HEK293T (cell line): ENCODE measurements around the gene CACHD1.

Source experiments
- BHLHE40 ChIP-seq: fragments of 450-650 bp; IDR thresholded peaks from 2 replicates; pipeline ENCODE4 v1.6.1; 2016; ENCODE audit warnings: mild to moderate bottlenecking, moderate library complexity, borderline replicate concordance
- ELF4 ChIP-seq: fragments of 450-650 bp; IDR thresholded peaks from 2 replicates; pipeline ENCODE4 v1.6.1; 2017; ENCODE audit warnings: antibody characterized with exemption
- FOXA1 ChIP-seq: fragments of 450-650 bp; IDR thresholded peaks from 2 replicates; pipeline ENCODE4 v1.6.1; 2016; ENCODE audit warnings: mild to moderate bottlenecking
- FOXK2 ChIP-seq: fragments of 450-650 bp; IDR thresholded peaks from 2 replicates; pipeline ENCODE4 v1.6.1; 2016; ENCODE audit warnings: mild to moderate bottlenecking
- FOXM1 ChIP-seq: fragments of 450-650 bp; IDR thresholded peaks from 2 replicates; pipeline ENCODE4 v1.6.1; 2017; ENCODE audit warnings: mild to moderate bottlenecking, borderline replicate concordance
- L3MBTL2 ChIP-seq: fragments of 450-650 bp; conservative IDR thresholded peaks from 2 replicates; pipeline ENCODE4 v1.6.1; 2016; ENCODE audit warnings: mild to moderate bottlenecking
- NFRKB ChIP-seq: fragments of 450-650 bp; IDR thresholded peaks from 2 replicates; pipeline ENCODE4 v1.6.1; 2016; ENCODE audit warnings: mild to moderate bottlenecking, moderate library complexity
- SP1 ChIP-seq: fragments of 450-650 bp; IDR thresholded peaks from 2 replicates; pipeline ENCODE4 v1.6.1; 2017
- SUZ12 ChIP-seq: fragments of 450-650 bp; IDR thresholded peaks from 2 replicates; pipeline ENCODE4 v1.6.1; 2016; ENCODE audit warnings: mild to moderate bottlenecking
- TARDBP ChIP-seq: fragments of 450-650 bp; IDR thresholded peaks from 2 replicates; pipeline ENCODE4 v1.6.1; 2016

- no peak for TF ChIP-seq FOXA1
- no peak for TF ChIP-seq ELF4
- no peak for TF ChIP-seq SUZ12
- TF ChIP-seq FOXK2, result no peak
- TF ChIP-seq BHLHE40, result no peak
- TF ChIP-seq NFRKB, result no peak
- no peak for TF ChIP-seq TARDBP
- TF ChIP-seq FOXM1, result no peak
- TF ChIP-seq L3MBTL2, result no peak
- no peak for TF ChIP-seq SP1
Observed at GRCh38 chr1:64608651-64609048, 138.7 kb downstream of the CACHD1 start.
